ENCODE measurements around the gene HOXA7.

Gene HOXA7

DNA sequence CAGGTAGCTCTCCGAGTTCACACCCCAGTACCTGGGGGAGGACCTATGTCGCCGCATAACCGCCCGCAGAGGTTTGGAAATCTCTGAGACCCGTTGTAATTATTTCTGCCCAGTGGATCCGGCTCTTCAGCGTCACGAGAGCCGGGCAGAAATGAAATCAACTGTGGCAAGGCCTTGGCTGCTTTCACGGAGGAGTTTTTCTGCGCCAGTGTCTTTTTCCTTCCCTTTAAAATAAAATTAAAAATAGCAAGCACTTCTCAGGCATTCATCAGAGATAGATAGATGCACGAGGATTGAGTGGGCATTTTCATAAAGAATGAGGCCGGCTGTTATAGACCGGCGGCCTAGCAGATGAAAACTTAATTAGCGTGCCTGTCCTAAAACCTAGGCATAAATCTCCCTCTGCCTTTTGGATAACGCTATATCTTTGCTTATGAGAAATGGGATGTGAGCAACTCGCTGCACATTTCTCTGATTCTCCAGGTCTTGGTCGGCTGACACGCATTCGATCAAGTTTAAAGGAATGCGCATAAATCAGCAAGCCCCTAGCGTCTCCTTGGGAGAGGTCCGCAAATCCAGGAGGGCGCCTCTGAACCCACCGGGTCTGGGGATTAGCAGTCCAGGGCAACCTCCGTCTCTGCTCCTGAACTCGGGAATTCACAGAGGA lies 37.0 kb upstream of the HOXA7 start:
- no peak for DNase-seq

DNA sequence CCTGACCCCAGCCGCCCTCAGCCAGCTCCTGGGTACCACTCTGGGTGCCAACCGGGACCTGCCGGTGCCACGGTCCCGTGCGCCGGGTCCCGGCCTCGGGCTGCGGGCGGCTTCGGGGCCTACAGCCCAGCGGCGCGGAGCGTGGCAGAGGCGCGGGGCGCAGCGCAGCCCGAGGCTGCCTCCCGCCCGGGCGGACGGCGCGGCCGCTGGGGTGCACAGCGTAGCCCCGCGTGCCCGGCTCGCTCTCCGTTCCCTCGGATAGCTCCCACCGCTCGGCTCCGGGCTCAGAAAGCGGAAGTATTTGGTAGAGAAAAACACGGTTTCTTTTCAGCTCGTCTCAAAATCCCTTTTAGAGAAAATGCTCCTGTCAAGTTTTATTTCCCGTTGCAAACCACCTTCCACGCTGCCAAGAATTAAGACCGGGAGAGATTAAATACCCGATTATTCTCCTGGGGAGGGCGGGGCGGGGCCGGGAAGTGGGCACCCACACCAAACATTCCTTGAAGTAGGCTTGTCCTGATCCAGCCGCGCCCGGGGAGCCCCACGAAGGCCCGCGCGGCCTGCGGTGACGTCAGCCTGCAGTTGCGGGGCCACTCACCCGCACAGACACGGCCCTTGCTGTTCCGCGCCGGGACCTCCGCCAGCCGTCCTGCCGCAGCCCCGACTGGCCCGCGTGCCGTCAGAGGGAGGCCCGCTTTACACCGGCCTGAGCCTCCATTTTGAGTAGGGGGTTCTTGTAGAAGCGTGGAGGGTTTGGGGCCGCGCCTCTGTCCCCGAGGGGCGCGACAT lies 36.3 kb upstream of the HOXA7 start:
- DNase-seq, result no peak

DNA sequence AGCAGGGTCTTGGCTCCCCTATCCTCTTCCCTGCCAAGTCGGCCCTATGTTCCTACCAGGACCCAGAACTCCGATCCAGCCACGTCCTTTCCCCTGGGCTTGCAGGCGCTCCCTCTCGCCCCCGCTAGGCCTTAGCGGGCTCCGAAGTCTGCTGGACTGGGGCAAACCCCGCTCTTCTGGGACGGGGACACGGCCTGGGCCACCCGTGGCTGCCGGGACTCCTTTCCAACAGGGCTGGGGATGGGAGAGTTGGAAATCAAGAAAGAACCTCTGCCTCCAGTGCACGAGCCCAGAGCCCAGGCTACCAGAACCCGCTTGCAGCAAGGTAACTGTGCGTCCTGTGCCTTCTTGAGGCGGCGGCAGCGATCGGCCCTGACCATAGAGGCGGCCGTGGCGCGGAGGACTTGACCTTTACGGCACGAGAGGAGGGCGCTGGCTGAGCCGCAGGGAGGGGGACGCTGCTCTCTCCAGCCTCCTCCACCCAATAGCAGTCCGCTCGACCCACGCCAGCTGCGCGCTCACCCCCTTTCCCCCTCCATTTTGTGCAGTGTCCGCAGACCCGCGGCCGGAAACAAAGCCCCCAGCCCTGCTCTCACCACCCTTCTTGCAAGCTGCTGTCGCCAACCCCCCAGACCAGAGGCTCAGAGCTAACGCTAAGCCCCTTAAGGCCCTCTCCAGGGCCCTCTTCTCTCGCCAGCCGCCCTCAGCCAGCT lies 35.5 kb upstream of the HOXA7 start:
- no peak for DNase-seq

DNA sequence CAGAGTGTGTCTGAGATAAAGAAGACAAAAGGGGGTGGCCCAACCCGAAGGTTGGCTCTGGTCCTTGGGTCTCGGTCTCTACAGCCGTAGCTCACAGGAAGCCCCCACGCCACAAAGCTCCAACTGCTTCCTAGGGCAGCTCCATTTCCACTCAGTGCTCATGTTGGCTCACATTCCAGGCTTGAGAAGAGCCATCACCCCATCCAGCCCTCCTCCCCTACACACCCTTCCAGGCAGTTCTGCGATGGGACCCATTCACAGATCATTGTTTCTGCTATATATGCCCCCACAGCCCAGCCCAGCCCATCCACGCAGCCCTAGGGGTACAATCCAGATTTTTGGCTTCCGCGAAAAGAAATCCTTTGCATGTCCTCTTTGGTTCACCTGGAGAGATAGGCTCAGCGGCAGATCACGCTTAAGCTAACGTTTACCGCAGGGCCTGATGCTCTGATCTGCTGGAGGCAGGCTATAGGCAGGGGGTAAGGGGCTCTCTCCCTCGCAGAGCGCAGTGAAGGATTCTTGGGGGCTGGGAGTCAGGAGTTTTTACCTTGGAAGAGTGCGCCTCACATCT lies 34.8 kb upstream of the HOXA7 start:
- DNase-seq, result no peak

DNA sequence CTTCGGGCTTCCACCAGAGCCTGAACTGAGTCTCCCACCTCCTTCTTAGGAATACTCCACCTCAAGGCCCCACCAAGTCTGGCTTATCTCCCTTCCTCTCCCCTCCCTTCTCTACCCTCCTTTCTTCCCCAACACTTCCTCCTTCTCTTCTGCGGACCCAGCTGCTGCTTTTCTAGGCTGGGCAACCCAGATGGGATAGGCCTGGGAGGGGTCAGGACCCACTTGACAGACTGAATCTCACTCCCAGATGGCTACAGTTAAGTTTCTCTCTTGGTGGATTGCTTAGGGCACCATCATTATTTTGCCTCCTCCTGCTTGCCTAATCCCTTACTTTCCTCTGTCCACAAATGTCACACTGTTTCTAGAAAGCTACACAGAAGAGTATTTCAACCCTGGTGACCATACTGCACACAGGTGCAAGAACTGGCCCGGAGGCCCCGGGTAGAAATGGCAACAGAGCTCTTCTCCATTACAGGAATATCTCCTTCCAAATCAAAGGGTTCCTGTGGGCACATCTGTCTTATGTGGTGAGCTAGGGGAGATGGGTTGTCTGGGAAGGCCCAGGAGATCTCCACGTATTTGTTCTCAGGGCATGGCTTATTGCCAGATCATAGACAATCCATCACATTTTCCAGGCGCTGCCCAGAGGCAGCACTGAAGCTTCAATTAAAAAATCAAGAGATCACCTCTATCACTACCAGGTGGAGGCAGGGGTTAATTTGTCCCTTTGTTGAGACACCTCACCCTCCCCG lies 33.7 kb upstream of the HOXA7 start:
- no peak for DNase-seq

DNA sequence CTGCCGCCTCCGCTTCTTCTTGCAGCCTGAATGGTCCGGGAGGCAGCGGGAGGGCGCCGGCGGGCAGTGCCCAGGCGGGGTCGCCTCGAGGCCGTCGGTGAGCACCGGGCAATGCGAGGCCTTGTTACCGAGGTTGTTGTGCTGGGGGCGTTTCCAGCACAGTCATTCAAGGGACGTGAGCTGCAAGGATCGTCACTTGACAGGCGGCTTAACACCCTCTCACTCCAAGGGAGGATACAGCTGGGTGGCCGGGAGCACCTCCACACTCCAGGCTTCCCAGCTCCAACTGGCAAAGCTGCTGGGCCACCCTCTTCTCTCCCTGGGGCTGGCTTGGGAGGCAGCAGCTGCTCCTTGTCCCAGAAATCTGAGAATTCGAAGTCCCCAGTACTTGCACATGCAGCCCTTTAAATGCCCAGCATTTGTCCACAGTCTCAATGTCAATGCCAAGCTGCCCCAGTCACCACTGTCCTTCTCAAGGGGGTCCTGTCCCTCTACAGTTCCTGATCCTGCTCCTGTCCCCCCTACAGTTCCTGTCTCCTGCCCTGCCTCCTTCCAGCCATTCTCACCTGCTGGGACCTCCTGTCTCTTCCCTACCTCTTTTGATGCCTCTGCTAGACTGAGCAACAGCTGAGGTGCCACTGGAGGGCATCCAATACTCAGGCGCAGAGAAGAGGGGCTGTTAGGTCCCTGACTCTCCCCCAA lies 33.0 kb upstream of the HOXA7 start:
- DNase-seq, result no peak

DNA sequence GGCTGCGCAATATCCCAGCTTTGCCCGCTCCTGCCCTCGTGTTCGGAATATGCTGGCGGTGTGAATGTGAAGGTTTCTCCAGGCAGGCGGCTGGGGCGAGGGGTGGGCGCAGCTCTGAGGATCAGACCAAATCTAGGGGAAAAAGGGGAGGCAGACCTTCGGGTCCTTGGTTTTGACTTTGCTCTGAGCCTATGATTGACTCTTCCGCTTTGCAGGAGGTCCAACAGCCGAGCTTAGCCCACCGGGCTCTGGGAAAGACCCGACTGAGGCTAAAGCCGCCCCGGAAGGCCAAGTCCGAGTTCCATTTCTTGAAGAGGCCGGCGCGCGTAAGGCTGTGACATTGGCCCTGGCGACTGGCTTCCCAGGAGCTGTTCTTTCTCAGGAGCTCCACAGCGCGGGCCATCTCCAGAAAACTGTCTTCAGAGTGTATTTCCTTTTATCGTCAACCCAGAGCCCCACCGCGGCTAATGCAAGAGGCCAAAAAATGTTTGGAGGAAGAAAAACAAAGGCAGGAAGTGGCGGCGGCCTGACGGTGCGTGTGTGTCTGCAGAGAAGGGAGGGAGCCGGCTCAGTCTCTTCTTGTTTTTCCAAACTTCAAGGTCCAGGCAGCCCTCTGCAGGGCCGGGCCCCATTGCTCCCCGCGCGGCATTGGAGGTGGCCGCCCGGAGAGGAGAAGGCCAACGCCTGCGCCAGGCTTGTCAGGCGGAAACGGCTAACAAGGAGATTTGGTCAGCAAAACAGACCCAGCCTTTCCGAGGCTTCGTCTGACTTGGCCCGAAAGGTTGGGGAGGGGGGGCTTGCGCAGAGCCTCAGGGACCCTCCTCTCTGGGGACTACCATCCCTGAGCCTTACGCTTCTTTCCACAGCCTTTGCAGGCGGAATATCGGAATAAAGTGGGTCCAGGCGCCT lies 32.2 kb upstream of the HOXA7 start:
- no peak for DNase-seq

DNA sequence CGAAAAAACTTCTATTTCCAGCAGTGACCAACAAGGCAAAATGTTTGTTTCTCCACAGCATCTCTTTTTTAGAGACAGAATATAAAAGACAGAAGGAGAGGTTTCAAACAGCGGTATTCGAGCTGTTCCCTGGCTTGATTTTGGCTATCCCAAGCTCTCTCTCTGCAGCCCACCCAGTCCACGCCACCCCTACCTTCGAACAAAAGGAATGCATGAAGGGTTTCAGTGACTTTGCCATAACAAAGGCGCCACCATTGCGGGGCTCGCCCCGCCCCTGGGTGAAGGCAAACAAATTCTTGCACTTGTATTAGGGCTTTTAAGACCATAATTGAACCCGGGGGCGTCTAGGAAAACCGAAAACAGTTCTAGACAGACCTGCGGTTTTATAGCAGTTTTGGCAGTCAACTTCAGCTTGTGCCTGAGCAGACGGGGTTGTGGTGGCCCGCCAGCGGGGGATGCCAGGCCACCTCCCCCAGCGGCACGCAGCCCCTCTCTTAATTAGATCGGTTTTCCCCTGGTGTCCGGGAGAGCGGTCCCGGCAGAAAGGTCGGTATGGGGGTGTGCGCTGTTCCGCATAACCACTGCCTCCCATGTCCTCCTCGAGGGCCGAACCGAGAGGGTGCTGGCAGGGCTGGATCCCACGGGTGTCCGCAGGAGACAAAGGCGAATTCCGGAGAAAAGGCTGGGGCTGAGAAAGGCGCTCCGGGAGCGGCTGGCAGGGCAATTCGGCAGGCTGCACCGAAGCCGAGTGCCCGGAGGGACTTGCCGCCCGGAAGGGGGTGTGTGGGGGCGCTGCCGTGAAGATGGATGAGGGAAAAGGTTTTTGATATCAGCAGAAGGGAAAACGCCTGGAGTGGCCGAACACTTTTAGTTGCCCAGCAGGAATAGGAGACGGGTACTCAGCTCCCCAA lies 31.3 kb upstream of the HOXA7 start:
- DNase-seq, result no peak

DNA sequence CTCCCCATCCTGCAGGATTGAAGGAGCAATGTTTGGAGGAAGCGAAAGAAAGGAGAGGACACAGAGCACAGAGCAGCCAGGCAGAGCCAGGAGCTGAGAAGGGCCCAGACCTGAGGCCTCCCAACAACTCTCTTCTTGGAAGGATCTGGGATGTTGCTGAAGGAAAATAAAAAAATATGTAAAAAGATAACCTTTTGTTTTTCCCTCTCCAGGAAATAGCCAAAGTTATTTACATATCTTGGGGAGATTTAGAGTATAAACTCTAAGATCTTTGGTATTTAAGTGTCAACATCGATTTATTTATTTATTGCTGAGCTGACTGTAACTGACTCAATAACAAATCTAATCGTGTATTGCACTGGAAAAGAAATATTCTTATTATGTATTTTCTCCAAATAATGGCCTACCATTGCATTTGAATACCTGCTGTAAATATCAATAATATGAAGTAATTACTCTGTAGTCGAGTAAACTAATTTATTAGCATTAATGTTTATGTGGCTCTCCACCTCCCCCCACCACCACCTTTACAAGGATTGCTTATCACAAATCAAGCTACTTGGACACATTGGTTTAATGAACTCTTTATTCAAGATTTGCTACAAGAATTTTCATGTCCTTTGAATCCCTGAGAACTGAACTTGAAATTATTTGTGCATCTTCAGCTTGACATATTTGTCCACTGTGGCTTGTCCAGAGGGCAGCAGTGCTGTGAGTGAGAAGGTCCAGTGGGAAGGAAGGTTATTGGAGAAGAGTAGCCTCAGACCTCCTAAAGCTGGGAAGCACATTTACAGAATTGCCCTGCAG lies 30.4 kb upstream of the HOXA7 start:
- no peak for DNase-seq

DNA sequence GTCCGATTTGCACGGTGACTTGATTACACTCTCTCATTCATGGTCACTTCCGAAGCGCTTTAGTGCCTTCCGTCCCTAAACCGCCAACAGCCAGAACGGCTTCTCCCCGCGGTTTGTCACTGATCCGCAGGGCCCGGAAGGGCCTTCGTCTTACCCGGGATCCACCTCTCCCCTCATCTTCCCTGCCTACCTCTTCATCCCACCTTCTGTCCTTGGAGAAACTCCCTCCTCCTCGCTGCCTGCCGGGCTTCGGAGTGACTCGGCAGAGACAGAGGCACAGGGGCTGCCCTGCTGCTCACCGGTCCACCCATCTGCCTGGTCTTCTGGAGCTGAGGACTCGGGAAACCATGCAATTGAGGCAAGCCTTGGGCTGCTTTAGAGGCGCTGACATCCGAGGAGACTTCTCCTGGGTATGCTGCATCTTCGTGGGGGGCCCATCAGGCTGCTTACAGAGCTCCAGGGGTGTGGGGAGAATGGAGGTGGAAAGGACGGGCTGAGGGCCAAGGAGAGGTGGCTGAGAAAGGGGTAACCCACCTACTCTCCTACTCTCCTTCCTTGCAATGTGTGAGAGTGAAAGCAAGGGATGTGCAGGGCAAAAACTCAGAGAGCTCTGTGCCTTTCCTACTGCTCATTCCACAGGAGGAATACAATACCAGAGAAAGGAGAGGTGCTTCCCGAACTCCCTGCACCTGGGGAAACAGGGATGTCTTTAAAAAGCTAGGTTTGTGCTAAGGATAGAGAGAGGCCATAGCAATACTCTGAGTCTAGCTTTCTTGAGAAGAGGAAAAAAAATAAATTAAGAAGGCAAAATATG lies 29.6 kb upstream of the HOXA7 start:
- DNase-seq, result no peak

DNA sequence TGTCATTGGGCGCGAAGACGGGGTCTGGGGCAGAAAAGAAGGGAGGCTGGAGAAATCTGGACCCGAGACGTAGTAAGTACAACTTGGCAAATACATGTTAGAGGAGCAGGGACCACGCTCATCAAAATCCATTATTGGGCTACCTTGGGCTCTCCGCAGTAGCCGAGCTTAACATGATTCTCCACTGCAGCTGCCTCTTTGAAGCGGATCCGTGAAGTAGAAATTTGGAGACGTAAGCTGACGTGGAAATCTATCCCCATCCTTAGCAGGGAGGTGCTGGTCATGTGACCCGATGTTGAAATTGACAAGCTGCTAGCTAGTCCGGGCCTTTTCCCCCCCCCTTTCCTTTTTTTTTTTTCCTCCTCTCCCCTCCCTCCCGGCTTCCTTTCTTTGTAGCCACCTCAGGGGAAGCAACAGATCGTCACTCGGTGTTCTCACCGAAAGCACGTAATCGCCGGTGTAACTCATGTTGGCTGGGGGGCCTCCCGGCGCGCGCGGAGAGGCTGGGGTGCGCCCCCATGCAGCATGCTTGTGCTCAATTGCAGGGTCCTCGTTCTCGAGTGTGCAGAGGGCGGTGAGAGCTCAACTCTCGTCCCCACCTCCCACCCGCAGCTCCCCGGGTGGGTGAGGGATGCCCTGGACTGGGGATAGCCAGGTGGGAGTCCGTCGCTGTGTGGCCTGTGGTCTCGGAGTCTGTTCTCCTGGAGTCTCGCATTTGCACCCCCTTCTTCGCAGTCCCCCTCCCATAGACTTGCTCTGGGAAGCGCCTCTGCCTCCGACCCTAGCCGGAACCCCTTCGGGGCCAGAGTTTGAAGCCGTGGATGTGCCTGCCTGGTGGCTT lies 28.8 kb upstream of the HOXA7 start, which contains the start of gene HOXA11:
HOXA11 (minus strand) TSS at position 220 of the 841 bp plus-strand sequence; CDS start at position 132, 88 bp downstream.
- DNase-seq, result no peak

DNA sequence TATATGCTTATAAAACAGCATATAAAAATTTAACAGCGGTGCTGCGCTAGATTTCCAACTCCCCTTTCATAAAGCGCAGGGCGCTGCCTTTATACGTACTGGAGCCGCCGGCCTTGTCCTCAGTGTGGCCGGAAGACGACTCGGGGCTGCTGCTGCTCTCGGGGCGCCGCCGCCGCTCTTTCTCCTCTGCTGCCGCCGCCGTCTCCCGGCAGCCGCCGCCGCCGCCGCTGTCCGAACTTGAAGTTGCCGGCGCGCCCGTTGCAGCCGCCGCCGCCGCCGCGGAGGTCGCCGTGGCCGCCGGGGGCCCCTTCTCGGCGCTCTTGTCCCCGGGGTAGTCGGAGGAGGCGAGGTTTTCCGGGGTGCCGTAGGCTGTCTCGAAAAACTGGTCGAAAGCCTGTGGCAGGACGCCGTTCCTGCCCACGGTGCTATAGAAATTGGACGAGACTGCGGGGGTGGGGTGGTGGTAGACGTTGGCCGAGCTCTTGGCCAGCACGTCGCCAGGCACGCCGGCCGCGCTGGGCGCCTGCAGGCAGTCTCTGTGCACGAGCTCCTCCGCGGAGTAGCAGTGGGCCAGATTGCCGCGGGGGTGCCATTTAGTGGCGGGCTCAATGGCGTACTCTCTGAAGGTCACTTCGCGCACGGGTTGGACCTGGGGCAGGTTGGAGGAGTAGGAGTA lies 28.0 kb upstream of the HOXA7 start:
- peak; percentile 16 for DNase-seq

DNA sequence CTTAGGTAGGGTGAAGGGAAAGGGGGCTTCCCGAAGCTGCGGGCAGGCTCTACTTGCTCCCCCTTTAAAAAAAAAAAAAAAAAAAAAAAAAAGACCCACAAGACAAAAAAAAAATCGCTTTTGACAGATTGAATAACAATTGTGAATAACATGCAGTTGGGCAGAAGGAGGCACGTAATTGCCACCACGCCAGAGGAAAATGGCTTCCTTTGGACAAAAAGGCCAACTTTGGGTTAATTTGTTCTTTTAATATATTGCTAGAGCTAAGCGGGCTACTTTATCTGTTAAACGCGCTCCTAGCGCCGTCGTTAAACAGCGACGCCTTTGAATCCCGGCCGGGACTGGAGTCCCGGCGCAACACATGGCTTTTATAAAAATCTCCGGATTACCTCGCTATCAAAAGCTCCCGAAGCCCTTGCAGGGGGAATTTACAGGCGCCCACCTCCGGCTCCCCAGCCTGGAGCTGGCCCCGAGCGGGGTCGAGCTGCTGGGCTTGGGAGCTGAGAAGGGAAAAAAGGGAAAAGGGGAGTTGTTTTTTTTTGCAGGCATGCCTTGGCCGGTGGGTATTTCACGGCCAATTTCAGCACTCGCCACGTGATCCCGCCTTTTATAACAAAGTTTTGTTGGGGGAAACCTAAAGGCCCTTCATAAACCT lies 27.3 kb upstream of the HOXA7 start:
- no peak for DNase-seq

DNA sequence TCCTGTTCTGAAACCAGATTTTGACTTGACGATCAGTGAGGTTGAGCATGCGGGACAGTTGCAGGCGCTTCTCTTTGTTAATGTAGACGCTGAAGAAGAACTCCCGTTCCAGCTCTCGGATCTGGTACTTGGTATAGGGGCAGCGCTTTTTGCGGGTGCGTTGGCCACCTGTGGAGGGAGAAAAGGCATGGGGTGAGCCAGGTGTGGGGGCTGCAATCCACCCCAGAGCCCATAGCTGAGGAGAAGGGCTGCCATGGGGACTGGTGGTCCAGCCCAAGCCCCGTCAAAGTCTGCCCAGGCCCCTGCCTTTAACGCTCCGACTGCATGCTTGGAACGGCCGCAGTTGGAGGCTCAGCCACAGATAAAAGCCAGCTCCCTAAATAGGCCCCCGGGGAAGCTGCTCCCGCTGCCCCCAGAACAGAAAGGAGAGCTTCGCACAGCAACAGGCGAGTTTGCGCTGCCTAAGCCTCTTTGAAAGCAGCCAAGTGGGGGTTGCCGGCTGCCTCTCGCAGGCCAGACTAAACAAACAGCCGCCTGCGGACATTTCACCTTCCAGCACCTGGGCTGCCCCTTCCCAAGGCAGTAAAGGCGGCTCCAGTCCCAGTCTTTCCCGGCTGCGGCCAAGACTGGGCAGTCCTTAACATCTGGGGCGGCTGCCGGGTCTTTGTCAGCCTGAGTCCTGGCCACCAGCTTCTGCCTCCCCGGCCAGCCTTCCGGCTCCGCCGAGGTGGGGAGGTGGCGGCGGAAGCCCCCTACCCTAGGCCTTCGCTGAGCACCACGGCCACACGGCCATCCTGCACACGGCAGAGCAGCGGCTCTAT lies 26.6 kb upstream of the HOXA7 start:
- DNase-seq, result no peak
